Stimulated activated CD4-positive, alpha-beta T cell treated with anti-CD3 and anti-CD28 coated beads, Interleukin-4, amount 100 ng/mL, for 4 hours (primary cell): ENCODE measurements around the gene SIK3.
"Not testable (repeated sequence)": the region's sequence is repeated elsewhere in the genome, so short reads cannot be mapped to it uniquely, and the experiment has no call there.

ENCODE experiments used
- DNase-seq, 2 experiments: peaks; one replicate each; pipeline ENCODE4 v3.0.0-alpha.2; 2020

Gene SIK3

GRCh38 chr11:116834535-116835041, 263.6 kb downstream of the SIK3 start:
- not testable (repeated sequence) for DNase-seq

- DNase-seq: no peak
Measured at GRCh38 chr11:116833816-116834534, 264.3 kb downstream of the SIK3 start.

- DNase-seq: no peak
Measured at GRCh38 chr11:116833491-116833815, 264.8 kb downstream of the SIK3 start.

GRCh38 chr11:116832350-116833290, 265.6 kb downstream of the SIK3 start:
- DNase-seq: no peak

- DNase-seq: no peak
Measured at GRCh38 chr11:116831790-116832349, 266.4 kb downstream of the SIK3 start.

GRCh38 chr11:116830184-116830912, 267.9 kb downstream of the SIK3 start:
- DNase-seq: no peak

- no peak for DNase-seq
Measured at GRCh38 chr11:116829525-116830183, 268.6 kb downstream of the SIK3 start, which contains the start of gene APOC3. Gene APOC3, plus strand, starts transcription at chr11:116829907. Its CDS starts 676 bp downstream, at chr11:116830583.

GRCh38 chr11:116828632-116829524, 269.4 kb downstream of the SIK3 start:
- no peak for DNase-seq

GRCh38 chr11:116827461-116827860, 270.8 kb downstream of the SIK3 start:
- no peak for DNase-seq

GRCh38 chr11:116826751-116827431, 271.3 kb downstream of the SIK3 start:
- no peak for DNase-seq

- DNase-seq: no peak
Measured at GRCh38 chr11:116825854-116826750, 272.1 kb downstream of the SIK3 start.

GRCh38 chr11:116825434-116825833, 272.8 kb downstream of the SIK3 start:
- no peak for DNase-seq

GRCh38 chr11:116823031-116823843, 275.0 kb downstream of the SIK3 start, which contains the start of gene APOA4:
Gene APOA4, minus strand, starts transcription at chr11:116823304. Its CDS starts 113 bp downstream, at chr11:116823191.
- no peak for DNase-seq

- DNase-seq: no peak
Measured at GRCh38 chr11:116822575-116822974, 275.7 kb downstream of the SIK3 start.

GRCh38 chr11:116821050-116821918, 276.9 kb downstream of the SIK3 start:
- DNase-seq: no peak

GRCh38 chr11:116819049-116819448, 279.2 kb downstream of the SIK3 start:
- DNase-seq: no peak

GRCh38 chr11:116814502-116814901, 283.7 kb downstream of the SIK3 start:
- no peak for DNase-seq
